H1 (cell line): ENCODE data around the gene PRODH2. TPM values are rescaled to one million over a fixed set of nuclear protein-coding genes. Genes with fewer than 3 reads are reported as not detected.
A peak's percentile ranks its signal among the peaks of the same experiment; 100 is the strongest.

Source experiments
- CTCF ChIA-PET: fragments of 300-600 bp; sonication (Branson Sonifier 250); formaldehyde crosslinking; loops from one replicate; lab custom pipeline; 2021; ENCODE audit not compliant: partially characterized antibody; lab: Charles Lee
- POLR2A ChIA-PET: fragments of 300-600 bp; sonication (Branson Sonifier 250); formaldehyde crosslinking; loops from one replicate; lab custom pipeline; 2021; ENCODE audit warnings: inconsistent platforms; ENCODE audit not compliant: partially characterized antibody; lab: Charles Lee
- DNase-seq, 2 experiments: peaks; one replicate each; pipeline versions ENCODE4 v3.0.0 to v3.0.0-alpha.2; 2010 to 2022; ENCODE audit warnings: low spot score in 2 of 2, low read depth in 1 of 2, mixed read lengths in 1 of 2
- FAIRE-seq: peaks from 2 replicates; lab custom pipeline; 2011; peaks lifted over from hg19 to GRCh38; lab: Jason Lieb, UNC
- H2AFZ ChIP-seq: 2 replicates; pipeline ENCODE4 v1.8.1; 2012; ENCODE audit warnings: low read length, inconsistent platforms
- H2AK5ac ChIP-seq: 2 replicates; pipeline ENCODE4 v1.6.1; 2013; ENCODE audit warnings: low read depth, low read length
- H2BK120ac ChIP-seq: replicated peaks from 2 replicates; pipeline ENCODE3; 2013; ENCODE audit warnings: low read depth, low read length, inconsistent platforms
- H2BK12ac ChIP-seq: 2 replicates; pipeline ENCODE4 v1.6.1; 2013; ENCODE audit warnings: low read depth, low read length
- H2BK15ac ChIP-seq: 2 replicates; pipeline ENCODE4 v1.6.1; 2013; ENCODE audit warnings: low read length
- H2BK20ac ChIP-seq: 2 replicates; pipeline ENCODE4 v1.6.1; 2013; ENCODE audit warnings: low read length
- H2BK5ac ChIP-seq: 2 replicates; pipeline ENCODE4 v1.6.1; 2013; ENCODE audit warnings: low read depth, low read length
- H3K14ac ChIP-seq: 2 replicates; pipeline ENCODE4 v1.6.1; 2013; ENCODE audit warnings: inconsistent platforms; ENCODE audit not compliant: insufficient read length
- H3K18ac ChIP-seq: 2 replicates; pipeline ENCODE4 v1.6.1; 2013; ENCODE audit warnings: low read length; ENCODE audit errors: extremely low read depth
- H3K23ac ChIP-seq: 2 replicates; pipeline ENCODE4 v1.6.1; 2013; ENCODE audit warnings: inconsistent platforms; ENCODE audit not compliant: insufficient read length
- H3K23me2 ChIP-seq: 2 replicates; pipeline ENCODE4 v1.6.1; 2013; ENCODE audit warnings: low read depth, low read length
- H3K27ac ChIP-seq: 2 replicates; pipeline ENCODE4 v1.6.1; 2011; ENCODE audit warnings: low read depth, low read length, inconsistent platforms
- H3K27me3 ChIP-seq, 4 experiments: replicated peaks in 1 of 4; 1 replicate in 1 of 4; 2 replicates in 3 of 4; pipeline versions ENCODE4 v1.6.1 to v1.8.1; 2011 to 2013; ENCODE audit warnings: low read length in 3 of 4, mild to moderate bottlenecking in 3 of 4, inconsistent platforms in 2 of 4, mixed read lengths in 2 of 4, moderate library complexity in 1 of 4; ENCODE audit not compliant: control insufficient read depth in 3 of 4, insufficient read depth in 3 of 4; ENCODE audit errors: extremely low read depth in 1 of 4
- H3K36me3 ChIP-seq, 4 experiments: 2 replicates each; pipeline versions ENCODE4 v1.6.1 to v1.8.1; 2011 to 2013; ENCODE audit warnings: mild to moderate bottlenecking in 4 of 4, low read length in 3 of 4, moderate library complexity in 2 of 4, control low read depth in 1 of 4, inconsistent platforms in 1 of 4; ENCODE audit not compliant: insufficient read depth in 4 of 4, control insufficient read depth in 2 of 4
- H3K4ac ChIP-seq: replicated peaks from 2 replicates; pipeline ENCODE3; 2013; ENCODE audit warnings: low read length, low read depth, mixed read lengths, inconsistent platforms; ENCODE audit not compliant: insufficient read length
- H3K4me1 ChIP-seq, 4 experiments: replicated peaks in 1 of 4; 1 replicate in 1 of 4; 2 replicates in 3 of 4; pipeline versions ENCODE4 v1.6.1 to v1.8.1; 2011 to 2013; ENCODE audit warnings: low read length in 3 of 4, inconsistent platforms in 2 of 4, mixed read lengths in 1 of 4; ENCODE audit not compliant: insufficient read depth in 4 of 4, control insufficient read depth in 3 of 4
- H3K4me2 ChIP-seq, 2 experiments: 2 replicates each; pipeline versions ENCODE4 v1.6.1 to v1.8.1; 2011 to 2013; ENCODE audit warnings: low read depth in 2 of 2, low read length in 2 of 2, control low read depth in 1 of 2, inconsistent platforms in 1 of 2, mild to moderate bottlenecking in 1 of 2; ENCODE audit not compliant: insufficient read depth in 1 of 2
- H3K4me3 ChIP-seq, 4 experiments: fragments of 200-600, 300-600 bp in 1 of 4; sonication (generic), shearing (Covaris generic), sonication (Bioruptor Twin) in 1 of 4; 2 replicates each; pipeline versions ENCODE4 v1.5.1 to v1.8.1; 2011 to 2016; ENCODE audit warnings: low read length in 4 of 4, low read depth in 3 of 4, control low read depth in 2 of 4, inconsistent platforms in 2 of 4, mild to moderate bottlenecking in 2 of 4, mixed read lengths in 1 of 4, moderate library complexity in 1 of 4; ENCODE audit not compliant: insufficient read depth in 2 of 4; ENCODE audit errors: extremely low read depth in 1 of 4
- H3K56ac ChIP-seq: replicated peaks from 2 replicates; pipeline ENCODE3; 2013; ENCODE audit warnings: low read depth, mild to moderate bottlenecking, mixed read lengths, low read length, inconsistent platforms; ENCODE audit not compliant: insufficient read length
- H3K79me1 ChIP-seq: 2 replicates; pipeline ENCODE4 v1.6.1; 2013; ENCODE audit warnings: low read depth, low read length, control low read depth
- H3K79me2 ChIP-seq, 2 experiments: 2 replicates each; pipeline versions ENCODE4 v1.6.1 to v1.8.1; 2012 to 2013; ENCODE audit warnings: low read length in 2 of 2, mild to moderate bottlenecking in 2 of 2, inconsistent platforms in 1 of 2; ENCODE audit not compliant: insufficient read depth in 2 of 2, control insufficient read depth in 1 of 2
- H3K9ac ChIP-seq, 4 experiments: replicated peaks in 1 of 4; 1 replicate in 1 of 4; 2 replicates in 3 of 4; pipeline versions ENCODE4 v1.6.1 to v1.8.1; 2011 to 2013; ENCODE audit warnings: low read depth in 3 of 4, low read length in 3 of 4, control low read depth in 2 of 4, mild to moderate bottlenecking in 2 of 4, moderate library complexity in 2 of 4, inconsistent platforms in 1 of 4; ENCODE audit errors: extremely low read depth in 1 of 4
- H3K9me3 ChIP-seq, 2 experiments: 2 replicates each; pipeline versions ENCODE4 v1.6.1 to v1.8.1; 2012 to 2013; ENCODE audit warnings: mild to moderate bottlenecking in 2 of 2, moderate library complexity in 2 of 2, control low read depth in 1 of 2, inconsistent platforms in 1 of 2, low read depth in 1 of 2, low read length in 1 of 2, mixed read lengths in 1 of 2; ENCODE audit not compliant: insufficient read depth in 2 of 2
- H4K20me1 ChIP-seq, 2 experiments: replicated peaks in 1 of 2; 2 replicates each; pipeline versions ENCODE3 to v1.8.1; 2011 to 2013; ENCODE audit warnings: inconsistent platforms in 2 of 2, low read length in 2 of 2, mild to moderate bottlenecking in 1 of 2; ENCODE audit not compliant: insufficient read depth in 2 of 2, control insufficient read depth in 1 of 2
- H4K5ac ChIP-seq: 2 replicates; pipeline ENCODE4 v1.6.1; 2013; ENCODE audit warnings: low read length, low read depth, mixed read lengths, inconsistent platforms; ENCODE audit not compliant: insufficient read length
- H4K8ac ChIP-seq: 2 replicates; pipeline ENCODE4 v1.8.0; 2013; ENCODE audit warnings: mild to moderate bottlenecking, moderate library complexity, low read length, inconsistent platforms; ENCODE audit not compliant: insufficient read depth; ENCODE audit errors: extremely low read depth
- H4K91ac ChIP-seq: replicated peaks from 2 replicates; pipeline ENCODE3; 2013; ENCODE audit warnings: low read length, mixed read lengths, inconsistent platforms; ENCODE audit not compliant: insufficient read length
- KDM5A ChIP-seq: fragments of 200-600 bp; IDR thresholded peaks from 2 replicates; pipeline ENCODE4 v1.7.1; 2012; ENCODE audit warnings: mild to moderate bottlenecking, low read length, inconsistent platforms, mixed read lengths
- MAFK ChIP-seq: IDR thresholded peaks from 2 replicates; pipeline ENCODE4 v1.6.1; 2012; ENCODE audit warnings: low read depth, mild to moderate bottlenecking, improper control_type of control experiment, low read length
- SRF ChIP-seq: IDR thresholded peaks from 2 replicates; pipeline ENCODE4 v1.6.1; 2011; ENCODE audit warnings: mild to moderate bottlenecking, low read depth, low read length, moderate library complexity
- WGBS, 2 experiments: shearing (Covaris generic) in 1 of 2; methylation state at CpG; one replicate each; pipeline versions ENCODE4 v1.1.6 to v1.1.7; 2013 to 2015; ENCODE audit warnings: low lambda C conversion rate in 2 of 2, mixed read lengths in 2 of 2, inconsistent platforms in 1 of 2, low coverage in 1 of 2, missing lambda C conversion rate in 1 of 2; ENCODE audit not compliant: insufficient replicate concordance in 2 of 2, insufficient coverage in 1 of 2, insufficient read length in 1 of 2; ENCODE audit errors: extremely low coverage in 1 of 2, missing lambda C conversion rate in 1 of 2; 5-methylcytosine and 5-hydroxymethylcytosine counted together
- polyA plus RNA-seq, 7 experiments: library from polyadenylated mRNA; depleted of rRNA in 3 of 7; stranded (reverse) in 5 of 7; unstranded in 2 of 7; fragments of >200 nt in 5 of 7; fragments of 200-250 nt in 2 of 7; gene quantifications; 1 replicate in 5 of 7; 2 replicates in 1 of 7; 4 replicates in 1 of 7; pipeline versions ENCODE4 v1.2.1 to v1.2.3, GENCODE V29; 2011 to 2013; ENCODE audit warnings: missing spikeins in 2 of 7, mixed read lengths in 2 of 7
- total RNA-seq: library from RNA; stranded (reverse); fragmentation: NEBNext Ultra II Directional; extraction: Animal tissue kit (Norgen Biotek cat#: 25700); gene quantifications from 2 replicates; pipeline ENCODE4 v1.2.1, GENCODE V29; 2021

The PRODH2 gene
- total and polyA plus RNA-seq, 2 of the 8 experiments (the other 6 are each of a cell fraction or from before 2014, with no cell fraction given): not detected

DNA sequence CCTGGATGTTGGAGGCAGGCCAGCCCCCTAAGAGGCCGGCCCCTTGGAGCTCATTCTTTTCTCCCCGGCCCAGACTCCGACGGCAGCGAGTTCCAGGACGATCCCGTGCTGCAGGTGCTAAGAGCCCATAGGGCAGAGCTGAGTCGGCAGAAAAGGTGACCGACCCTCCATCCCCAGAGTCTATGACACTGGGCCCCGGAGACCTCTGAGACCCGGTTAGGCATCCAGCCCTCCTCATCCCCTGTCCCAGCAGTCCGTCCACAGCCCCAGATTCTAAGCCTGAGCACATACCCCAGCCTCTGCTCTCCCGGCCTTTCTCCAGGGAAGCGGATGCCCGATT is 44.6 kb downstream of the PRODH2 start:
- Histone ChIP-seq H2BK120ac (no peak overlapping the region), H3K79me2 (no peaks in the 10 kb centered on the region), H3K18ac (peak overlapping the region; percentile 48), H3K23ac (no peak overlapping the region), H4K91ac (no peak overlapping the region), H2BK12ac (no peak overlapping the region), H2BK15ac (no peak overlapping the region), H4K8ac (peak overlapping the region; percentile 58; the same call in 1 of the 2 replicates), H3K36me3 (peaks cover 0 to 6% (median 3%) of the 10 kb centered on the region in 4 experiments; a peak in 4 of 8 replicates), H4K20me1 (peaks cover 4 to 5% of the 10 kb centered on the region in 2 experiments), H3K4me1 (peaks cover 0 to 13% (median 7%) of the 10 kb centered on the region in 4 experiments; a peak in 5 of 7 replicates), H3K9me3 (no peaks in the 10 kb centered on the region), H2AFZ (no peak overlapping the region), H3K23me2 (no peaks in the 10 kb centered on the region; the same call in 1 of the 2 replicates), H3K27ac (no peak overlapping the region), H3K14ac (no peak overlapping the region), H3K4me3 (no peak overlapping the region), H3K27me3 (no peaks in the 10 kb centered on the region; a peak in 1 of 7 replicates), H3K56ac (no peak overlapping the region), H2BK5ac (no peak overlapping the region), H2BK20ac (no peak overlapping the region), H2AK5ac (no peak overlapping the region), H3K9ac (no peak overlapping the region), H3K4ac (no peak overlapping the region), H4K5ac (no peak overlapping the region), H3K4me2 (peak overlapping the region; percentile 13 to 36), H3K79me1 (no peaks in the 10 kb centered on the region; the same call in 1 of the 2 replicates)
- DNase-seq (no peak), FAIRE-seq (no peak)
- 48% methylated on average over 15 of the region's 15 CpGs; no CpG with 5 or more reads in 1 of the 2 experiments for WGBS, 2 experiments
- POLR2A ChIA-PET: interaction anchor here (0.6 to 2.8 kb wide), 6 partner anchors 8 to 257 kb away, joined by 3 to 11 read pairs (median 6); partner anchors contain the start of genes HSPB6, PROSER3, PSENEN and U2AF1L4
- TF ChIP-seq KDM5A (no peak), SRF (no peak), MAFK (peak; percentile 78; the same call in 1 of the 2 replicates)
- CTCF ChIA-PET: interaction anchor here (1.2 to 2.5 kb wide), 3 partner anchors 24 to 74 kb away, joined by 3 to 9 read pairs (median 6); no protein-coding TSS in a partner anchor
